ENCODE measurements around the gene IGSF21. TPM values are rescaled to one million over a fixed set of nuclear protein-coding genes. Genes with fewer than 3 reads are reported as not detected.
A peak's percentile ranks its signal among the peaks of the same experiment; 100 is the strongest.

The IGSF21 gene
- total and polyA plus RNA-seq, 4 experiments from 2014 or later, result not detected

GRCh38 chr1:18069903-18070302 lies 37.7 kb upstream of the IGSF21 start:
- CTCF ChIA-PET (ENCODE audit: partially characterized antibody), result interaction anchor here (0.7 kb wide), 1 partner anchor 10 kb away, joined by 3 read pairs; no protein-coding TSS in a partner anchor
- Histone ChIP-seq H3K27ac (ENCODE audit: low read depth, low read length) (no peak overlapping the region), H3K9me3 (ENCODE audit: control insufficient read depth in 1 of 2, low read length in 2 of 2) (no peaks in the 10 kb centered on the region), H3K4me3 (ENCODE audit: low read length in 2 of 2) (no peak overlapping the region), H3K36me3 (ENCODE audit: insufficient read depth, low read length) (no peaks in the 10 kb centered on the region), H3K4me1 (ENCODE audit: insufficient read depth, low read length) (peaks cover 12% of the 10 kb centered on the region), H3K27me3 (ENCODE audit: insufficient read depth, low read length) (peaks cover 4% of the 10 kb centered on the region)
- intact Hi-C loops (cut with micrococcal nuclease), result no loop called here
- H3K9me3 Mint-ChIP-seq, result peaks cover 0 to 6% (median 0%) of the 10 kb centered on the region in 8 donors
- H3K27ac Mint-ChIP-seq, result peak overlapping the region in 5 of 7 donors; percentile 44 to 88 (median 75)
- H3K4me1 Mint-ChIP-seq, result peaks cover 7 to 27% (median 11%) of the 10 kb centered on the region in 4 donors
- H3K4me3 Mint-ChIP-seq, result peak overlapping the region in 4 of 8 donors; percentile 7 to 58 (median 48)
- no peaks in the 10 kb centered on the region for H3K36me3 Mint-ChIP-seq
- DNase-seq, result peak; percentile 10 to 49 (median 24)
- H3K27me3 Mint-ChIP-seq, result peaks cover 0 to 2% of the 10 kb centered on the region in 2 donors
- POLR2A ChIA-PET (ENCODE audit: partially characterized antibody), result no interaction called here

GRCh38 chr1:18072066-18072465 lies 35.5 kb upstream of the IGSF21 start:
- no peaks in the 10 kb centered on the region for H3K36me3 ChIP-seq (ENCODE audit: insufficient read depth, low read length)
- no peak for DNase-seq
- no peaks in the 10 kb centered on the region for H3K9me3 ChIP-seq (ENCODE audit: control insufficient read depth in 1 of 2, low read length in 2 of 2)
- no peaks in the 10 kb centered on the region for H3K27me3 ChIP-seq (ENCODE audit: insufficient read depth, low read length)
- H3K4me3 ChIP-seq (ENCODE audit: low read length in 2 of 2), result no peak overlapping the region
- Mint-ChIP-seq H3K27ac (peak overlapping the region in 1 of 7 donors; percentile 62), H3K9me3 (peaks cover 0 to 6% (median 0%) of the 10 kb centered on the region in 8 donors), H3K36me3 (no peaks in the 10 kb centered on the region), H3K4me1 (peaks cover 7 to 27% (median 11%) of the 10 kb centered on the region in 4 donors), H3K27me3 (peaks cover 0 to 2% of the 10 kb centered on the region in 2 donors), H3K4me3 (no peak overlapping the region)
- peaks cover 12% of the 10 kb centered on the region for H3K4me1 ChIP-seq (ENCODE audit: insufficient read depth, low read length)
- intact Hi-C loops (cut with micrococcal nuclease), result no loop called here
- ChIA-PET CTCF (ENCODE audit: partially characterized antibody) (no interaction called here), POLR2A (ENCODE audit: partially characterized antibody) (no interaction called here)
- no peak overlapping the region for H3K27ac ChIP-seq (ENCODE audit: low read depth, low read length)

- Mint-ChIP-seq H3K36me3 (no peaks in the 10 kb centered on the region), H3K27me3 (peaks cover 0 to 2% of the 10 kb centered on the region in 2 donors), H3K9me3 (peaks cover 0 to 2% (median 0%) of the 10 kb centered on the region in 8 donors), H3K27ac (no peak overlapping the region), H3K4me1 (peaks cover 6 to 21% (median 8%) of the 10 kb centered on the region in 4 donors), H3K4me3 (no peak overlapping the region)
- no peak for DNase-seq
- no peaks in the 10 kb centered on the region for H3K27me3 ChIP-seq (ENCODE audit: insufficient read depth, low read length)
- intact Hi-C loops (cut with micrococcal nuclease), result no loop called here
- H3K4me1 ChIP-seq (ENCODE audit: insufficient read depth, low read length), result peaks cover 6% of the 10 kb centered on the region
- H3K9me3 ChIP-seq (ENCODE audit: control insufficient read depth in 1 of 2, low read length in 2 of 2), result no peaks in the 10 kb centered on the region
- no peak overlapping the region for H3K4me3 ChIP-seq (ENCODE audit: low read length in 2 of 2)
- no peaks in the 10 kb centered on the region for H3K36me3 ChIP-seq (ENCODE audit: insufficient read depth, low read length)
- CTCF ChIA-PET (ENCODE audit: partially characterized antibody), result no interaction called here
- POLR2A ChIA-PET (ENCODE audit: partially characterized antibody), result no interaction called here
- H3K27ac ChIP-seq (ENCODE audit: low read depth, low read length), result no peak overlapping the region
Measured at GRCh38 chr1:18073066-18073642, 34.4 kb upstream of the IGSF21 start.

GRCh38 chr1:18077657-18078215 lies 29.9 kb upstream of the IGSF21 start:
- Mint-ChIP-seq H3K4me1 (no peaks in the 10 kb centered on the region), H3K9me3 (no peaks in the 10 kb centered on the region), H3K36me3 (no peaks in the 10 kb centered on the region), H3K4me3 (no peak overlapping the region), H3K27me3 (peaks cover 6 to 7% of the 10 kb centered on the region in 2 donors), H3K27ac (no peak overlapping the region)
- no peaks in the 10 kb centered on the region for H3K9me3 ChIP-seq (ENCODE audit: control insufficient read depth in 1 of 2, low read length in 2 of 2)
- no peak for DNase-seq
- H3K27ac ChIP-seq (ENCODE audit: low read depth, low read length), result no peak overlapping the region
- no peaks in the 10 kb centered on the region for H3K27me3 ChIP-seq (ENCODE audit: insufficient read depth, low read length)
- no peaks in the 10 kb centered on the region for H3K36me3 ChIP-seq (ENCODE audit: insufficient read depth, low read length)
- no peaks in the 10 kb centered on the region for H3K4me1 ChIP-seq (ENCODE audit: insufficient read depth, low read length)
- intact Hi-C loops (cut with micrococcal nuclease), result no loop called here
- H3K4me3 ChIP-seq (ENCODE audit: low read length in 2 of 2), result no peak overlapping the region
- CTCF ChIA-PET (ENCODE audit: partially characterized antibody), result no interaction called here
- POLR2A ChIA-PET (ENCODE audit: partially characterized antibody), result no interaction called here

GRCh38 chr1:18079941-18080735 lies 27.5 kb upstream of the IGSF21 start:
- no peak overlapping the region for H3K27ac Mint-ChIP-seq
- no peaks in the 10 kb centered on the region for H3K36me3 Mint-ChIP-seq
- CTCF ChIA-PET (ENCODE audit: partially characterized antibody), result interaction anchor here (0.5 kb wide), 1 partner anchor 10 kb away, joined by 3 read pairs; no protein-coding TSS in a partner anchor
- H3K4me3 ChIP-seq (ENCODE audit: low read length in 2 of 2), result no peak overlapping the region
- POLR2A ChIA-PET (ENCODE audit: partially characterized antibody), result no interaction called here
- no peaks in the 10 kb centered on the region for H3K9me3 ChIP-seq (ENCODE audit: control insufficient read depth in 1 of 2, low read length in 2 of 2)
- H3K27ac ChIP-seq (ENCODE audit: low read depth, low read length), result no peak overlapping the region
- H3K4me3 Mint-ChIP-seq, result no peak overlapping the region
- peaks cover 5 to 7% of the 10 kb centered on the region in 2 donors for H3K27me3 Mint-ChIP-seq
- intact Hi-C loops (cut with micrococcal nuclease), result no loop called here
- no peaks in the 10 kb centered on the region for H3K9me3 Mint-ChIP-seq
- H3K27me3 ChIP-seq (ENCODE audit: insufficient read depth, low read length), result peaks cover 4% of the 10 kb centered on the region
- DNase-seq, result no peak
- H3K4me1 ChIP-seq (ENCODE audit: insufficient read depth, low read length), result no peaks in the 10 kb centered on the region
- no peaks in the 10 kb centered on the region for H3K36me3 ChIP-seq (ENCODE audit: insufficient read depth, low read length)
- no peaks in the 10 kb centered on the region for H3K4me1 Mint-ChIP-seq

GRCh38 chr1:18085387-18086074 lies 22.1 kb upstream of the IGSF21 start:
- Mint-ChIP-seq H3K27ac (no peak overlapping the region), H3K36me3 (no peaks in the 10 kb centered on the region), H3K27me3 (peaks cover 3 to 12% of the 10 kb centered on the region in 2 donors), H3K4me3 (no peak overlapping the region), H3K9me3 (no peaks in the 10 kb centered on the region), H3K4me1 (no peaks in the 10 kb centered on the region)
- H3K36me3 ChIP-seq (ENCODE audit: insufficient read depth, low read length), result no peaks in the 10 kb centered on the region
- no peak overlapping the region for H3K4me3 ChIP-seq (ENCODE audit: low read length in 2 of 2)
- no peaks in the 10 kb centered on the region for H3K9me3 ChIP-seq (ENCODE audit: control insufficient read depth in 1 of 2, low read length in 2 of 2)
- peaks cover 4% of the 10 kb centered on the region for H3K27me3 ChIP-seq (ENCODE audit: insufficient read depth, low read length)
- H3K4me1 ChIP-seq (ENCODE audit: insufficient read depth, low read length), result no peaks in the 10 kb centered on the region
- intact Hi-C loops (cut with micrococcal nuclease), result no loop called here
- no peak for DNase-seq
- ChIA-PET CTCF (ENCODE audit: partially characterized antibody) (interaction anchor here (1.4 kb wide), 1 partner anchor 14 kb away, joined by 3 read pairs; no protein-coding TSS in a partner anchor), POLR2A (ENCODE audit: partially characterized antibody) (no interaction called here)
- no peak overlapping the region for H3K27ac ChIP-seq (ENCODE audit: low read depth, low read length)

- H3K27ac ChIP-seq (ENCODE audit: low read depth, low read length), result no peak overlapping the region
- H3K27me3 ChIP-seq (ENCODE audit: insufficient read depth, low read length), result peaks cover 4% of the 10 kb centered on the region
- no peaks in the 10 kb centered on the region for H3K4me1 ChIP-seq (ENCODE audit: insufficient read depth, low read length)
- H3K36me3 ChIP-seq (ENCODE audit: insufficient read depth, low read length), result no peaks in the 10 kb centered on the region
- no peaks in the 10 kb centered on the region for H3K4me1 Mint-ChIP-seq
- peaks cover 4 to 19% of the 10 kb centered on the region in 2 donors for H3K27me3 Mint-ChIP-seq
- H3K36me3 Mint-ChIP-seq, result no peaks in the 10 kb centered on the region
- intact Hi-C loops (cut with micrococcal nuclease), result no loop called here
- no peak overlapping the region for H3K4me3 Mint-ChIP-seq
- CTCF ChIA-PET (ENCODE audit: partially characterized antibody), result no interaction called here
- no peak for DNase-seq
- H3K9me3 ChIP-seq (ENCODE audit: control insufficient read depth in 1 of 2, low read length in 2 of 2), result no peaks in the 10 kb centered on the region
- no peaks in the 10 kb centered on the region for H3K9me3 Mint-ChIP-seq
- no peak overlapping the region for H3K27ac Mint-ChIP-seq
- POLR2A ChIA-PET (ENCODE audit: partially characterized antibody), result no interaction called here
- H3K4me3 ChIP-seq (ENCODE audit: low read length in 2 of 2), result no peak overlapping the region
Measured at GRCh38 chr1:18088077-18088594, 19.5 kb upstream of the IGSF21 start.

Measured in CD4-positive, alpha-beta memory T cell (primary cell).